ENCODE results near the gene C17orf113.

C17orf113 gene

GRCh38 chr17:42050393-42051012 is at the start of gene C17orf113:
Gene C17orf113, minus strand, starts transcription at chr17:42050601. Its CDS starts 7,225 bp downstream, at chr17:42043376.
- Histone ChIP-seq H3K9ac (ENCODE audit: low read depth, low read length) (peak within 1 kb of the TSS; percentile 47), H3K4me1 (ENCODE audit: control insufficient read depth, insufficient read depth, low read length) (peaks cover 2% of the 10 kb centered on the region), H3K27me3 (ENCODE audit: control insufficient read depth, insufficient read depth, low read length) (peaks cover 10% of the 10 kb centered on the region), H3K9me3 (ENCODE audit: control insufficient read depth, insufficient read depth, low read length) (no peaks in the 10 kb centered on the region), H3K36me3 (ENCODE audit: control insufficient read depth, insufficient read depth, low read length) (no peaks in the 10 kb centered on the region), H3K4me3 (ENCODE audit: low read depth, low read length) (peak within 1 kb of the TSS; percentile 72)

GRCh38 chr17:42098730-42099399 is 48.5 kb upstream of the C17orf113 start:
- H3K36me3 ChIP-seq (ENCODE audit: control insufficient read depth, insufficient read depth, low read length) = no peaks in the 10 kb centered on the region
- H3K4me3 ChIP-seq (ENCODE audit: low read depth, low read length) = no peak overlapping the region
- peaks cover 26% of the 10 kb centered on the region for H3K27me3 ChIP-seq (ENCODE audit: control insufficient read depth, insufficient read depth, low read length)
- no peak overlapping the region for H3K9ac ChIP-seq (ENCODE audit: low read depth, low read length)
- no peaks in the 10 kb centered on the region for H3K9me3 ChIP-seq (ENCODE audit: control insufficient read depth, insufficient read depth, low read length)
- H3K4me1 ChIP-seq (ENCODE audit: control insufficient read depth, insufficient read depth, low read length) = peaks cover 6% of the 10 kb centered on the region

GRCh38 chr17:42097691-42098631 is 47.6 kb upstream of the C17orf113 start, which contains the start of gene ZNF385C:
Gene ZNF385C, minus strand, starts transcription at chr17:42098473. Its CDS starts 35,417 bp downstream, at chr17:42063056.
- Histone ChIP-seq H3K4me3 (ENCODE audit: low read depth, low read length) (peak within 1 kb of the TSS; percentile 61), H3K9me3 (ENCODE audit: control insufficient read depth, insufficient read depth, low read length) (no peaks in the 10 kb centered on the region), H3K9ac (ENCODE audit: low read depth, low read length) (no peak within 1 kb of the TSS), H3K27me3 (ENCODE audit: control insufficient read depth, insufficient read depth, low read length) (peaks cover 26% of the 10 kb centered on the region), H3K4me1 (ENCODE audit: control insufficient read depth, insufficient read depth, low read length) (peaks cover 6% of the 10 kb centered on the region), H3K36me3 (ENCODE audit: control insufficient read depth, insufficient read depth, low read length) (no peaks in the 10 kb centered on the region)

GRCh38 chr17:42096360-42097111 is 46.1 kb upstream of the C17orf113 start:
- Histone ChIP-seq H3K4me1 (ENCODE audit: control insufficient read depth, insufficient read depth, low read length) (peaks cover 6% of the 10 kb centered on the region), H3K4me3 (ENCODE audit: low read depth, low read length) (no peak overlapping the region), H3K9me3 (ENCODE audit: control insufficient read depth, insufficient read depth, low read length) (no peaks in the 10 kb centered on the region), H3K9ac (ENCODE audit: low read depth, low read length) (no peak overlapping the region), H3K36me3 (ENCODE audit: control insufficient read depth, insufficient read depth, low read length) (no peaks in the 10 kb centered on the region), H3K27me3 (ENCODE audit: control insufficient read depth, insufficient read depth, low read length) (peaks cover 26% of the 10 kb centered on the region)

- H3K27me3 ChIP-seq (ENCODE audit: control insufficient read depth, insufficient read depth, low read length) = peaks cover 26% of the 10 kb centered on the region
- H3K4me1 ChIP-seq (ENCODE audit: control insufficient read depth, insufficient read depth, low read length) = peaks cover 6% of the 10 kb centered on the region
- H3K9me3 ChIP-seq (ENCODE audit: control insufficient read depth, insufficient read depth, low read length) = no peaks in the 10 kb centered on the region
- H3K4me3 ChIP-seq (ENCODE audit: low read depth, low read length) = no peak overlapping the region
- no peak overlapping the region for H3K9ac ChIP-seq (ENCODE audit: low read depth, low read length)
- H3K36me3 ChIP-seq (ENCODE audit: control insufficient read depth, insufficient read depth, low read length) = no peaks in the 10 kb centered on the region
Observed at GRCh38 chr17:42094375-42095069, 44.1 kb upstream of the C17orf113 start.

GRCh38 chr17:42092939-42093338 is 42.5 kb upstream of the C17orf113 start:
- no peaks in the 10 kb centered on the region for H3K9me3 ChIP-seq (ENCODE audit: control insufficient read depth, insufficient read depth, low read length)
- H3K4me3 ChIP-seq (ENCODE audit: low read depth, low read length) = no peak overlapping the region
- H3K27me3 ChIP-seq (ENCODE audit: control insufficient read depth, insufficient read depth, low read length) = peaks cover 19% of the 10 kb centered on the region
- no peaks in the 10 kb centered on the region for H3K36me3 ChIP-seq (ENCODE audit: control insufficient read depth, insufficient read depth, low read length)
- H3K9ac ChIP-seq (ENCODE audit: low read depth, low read length) = no peak overlapping the region
- peaks cover 6% of the 10 kb centered on the region for H3K4me1 ChIP-seq (ENCODE audit: control insufficient read depth, insufficient read depth, low read length)

- H3K4me3 ChIP-seq (ENCODE audit: low read depth, low read length) = no peak overlapping the region
- H3K27me3 ChIP-seq (ENCODE audit: control insufficient read depth, insufficient read depth, low read length) = peaks cover 1% of the 10 kb centered on the region
- no peaks in the 10 kb centered on the region for H3K4me1 ChIP-seq (ENCODE audit: control insufficient read depth, insufficient read depth, low read length)
- H3K9me3 ChIP-seq (ENCODE audit: control insufficient read depth, insufficient read depth, low read length) = no peaks in the 10 kb centered on the region
- no peak overlapping the region for H3K9ac ChIP-seq (ENCODE audit: low read depth, low read length)
- H3K36me3 ChIP-seq (ENCODE audit: control insufficient read depth, insufficient read depth, low read length) = no peaks in the 10 kb centered on the region
Observed at GRCh38 chr17:42090964-42091790, 40.8 kb upstream of the C17orf113 start.

- H3K9me3 ChIP-seq (ENCODE audit: control insufficient read depth, insufficient read depth, low read length) = no peaks in the 10 kb centered on the region
Observed at GRCh38 chr17:42088736-42089135, 38.3 kb upstream of the C17orf113 start.

GRCh38 chr17:42087736-42088705 is 37.6 kb upstream of the C17orf113 start:
- Histone ChIP-seq H3K4me3 (ENCODE audit: low read depth, low read length) (no peak overlapping the region), H3K4me1 (ENCODE audit: control insufficient read depth, insufficient read depth, low read length) (no peaks in the 10 kb centered on the region), H3K9ac (ENCODE audit: low read depth, low read length) (no peak overlapping the region), H3K27me3 (ENCODE audit: control insufficient read depth, insufficient read depth, low read length) (no peaks in the 10 kb centered on the region), H3K36me3 (ENCODE audit: control insufficient read depth, insufficient read depth, low read length) (no peaks in the 10 kb centered on the region), H3K9me3 (ENCODE audit: control insufficient read depth, insufficient read depth, low read length) (no peaks in the 10 kb centered on the region)

More at GRCh38 chr17:42088736-42089135, 38.3 kb upstream of the C17orf113 start:
- Histone ChIP-seq H3K4me3 (ENCODE audit: low read depth, low read length) (no peak overlapping the region), H3K9ac (ENCODE audit: low read depth, low read length) (no peak overlapping the region), H3K36me3 (ENCODE audit: control insufficient read depth, insufficient read depth, low read length) (no peaks in the 10 kb centered on the region), H3K27me3 (ENCODE audit: control insufficient read depth, insufficient read depth, low read length) (no peaks in the 10 kb centered on the region), H3K4me1 (ENCODE audit: control insufficient read depth, insufficient read depth, low read length) (no peaks in the 10 kb centered on the region)

Data from iPS-15b (cell line).